Adrenal gland (tissue), 5 donors: ENCODE data around the gene GAK.

Experiments used
- POLR2A ChIP-seq, 2 donors: fragments of 450-650 bp; IDR thresholded peaks; one replicate each; pipeline ENCODE4 v1.6.1; 2017; ENCODE audit warnings: antibody characterized with exemption in 2 of 2, mild to moderate bottlenecking in 2 of 2, moderate library complexity in 1 of 2
- TF ChIP-seq, protein P1 (sequence below), 6 experiments: fragments of 450-650 bp in 4 of 6; fragments of 200-600 bp in 2 of 6; sonication (generic) in 1 of 6; IDR thresholded peaks; 1 replicate in 5 of 6; 2 replicates in 1 of 6; pipeline versions ENCODE4 v1.5.1 to v1.8.0; 2016 to 2021; ENCODE audit warnings: antibody characterized with exemption in 6 of 6, mild to moderate bottlenecking in 2 of 6, moderate library complexity in 1 of 6
- donor health status: DM: no; HTN: no; CAD: no.

- TF ChIP-seq, protein P1, sequence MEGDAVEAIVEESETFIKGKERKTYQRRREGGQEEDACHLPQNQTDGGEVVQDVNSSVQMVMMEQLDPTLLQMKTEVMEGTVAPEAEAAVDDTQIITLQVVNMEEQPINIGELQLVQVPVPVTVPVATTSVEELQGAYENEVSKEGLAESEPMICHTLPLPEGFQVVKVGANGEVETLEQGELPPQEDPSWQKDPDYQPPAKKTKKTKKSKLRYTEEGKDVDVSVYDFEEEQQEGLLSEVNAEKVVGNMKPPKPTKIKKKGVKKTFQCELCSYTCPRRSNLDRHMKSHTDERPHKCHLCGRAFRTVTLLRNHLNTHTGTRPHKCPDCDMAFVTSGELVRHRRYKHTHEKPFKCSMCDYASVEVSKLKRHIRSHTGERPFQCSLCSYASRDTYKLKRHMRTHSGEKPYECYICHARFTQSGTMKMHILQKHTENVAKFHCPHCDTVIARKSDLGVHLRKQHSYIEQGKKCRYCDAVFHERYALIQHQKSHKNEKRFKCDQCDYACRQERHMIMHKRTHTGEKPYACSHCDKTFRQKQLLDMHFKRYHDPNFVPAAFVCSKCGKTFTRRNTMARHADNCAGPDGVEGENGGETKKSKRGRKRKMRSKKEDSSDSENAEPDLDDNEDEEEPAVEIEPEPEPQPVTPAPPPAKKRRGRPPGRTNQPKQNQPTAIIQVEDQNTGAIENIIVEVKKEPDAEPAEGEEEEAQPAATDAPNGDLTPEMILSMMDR (IDR thresholded peaks at IDR 0.05): no peak
- no peak for TF ChIP-seq POLR2A (IDR thresholded peaks at IDR 0.05)
These were observed 59.7 kb downstream of the GAK start for GRCh38 chr4:872241-872981.
